Neural cell (in vitro differentiated cells): ENCODE measurements around the gene PCDH9. TPM values are rescaled to one million over a fixed set of nuclear protein-coding genes. Genes with fewer than 3 reads are reported as not detected.
A peak's percentile ranks its signal among the peaks of the same experiment; 100 is the strongest.

ENCODE experiments used
- H2AFZ ChIP-seq: fragments of 200-600, 300-800 bp; sonication (generic), shearing (Covaris generic); 2 replicates; pipeline ENCODE4 v1.6.0; 2014; ENCODE audit warnings: low read depth, mild to moderate bottlenecking, antibody characterized with exemption, low read length, moderate library complexity
- H3F3A ChIP-seq: fragments of 200-600 bp; shearing (Covaris generic); 2 replicates; pipeline ENCODE4 v1.6.1; 2016; ENCODE audit warnings: mild to moderate bottlenecking, moderate library complexity, mixed read lengths, antibody characterized with exemption, low read length; ENCODE audit not compliant: insufficient read depth, poor library complexity, severe bottlenecking
- H3K27ac ChIP-seq: fragments of 200-600, 300-800 bp; sonication (generic), shearing (Covaris generic); 2 replicates; pipeline ENCODE4 v1.5.1; 2014; ENCODE audit warnings: mild to moderate bottlenecking, low read length, moderate library complexity
- H3K27me3 ChIP-seq: fragments of 300-800, 200-600 bp; sonication (generic), shearing (Covaris generic); 2 replicates; pipeline ENCODE4 v1.6.0; 2014; ENCODE audit warnings: mild to moderate bottlenecking, low read depth, low read length, moderate library complexity; ENCODE audit not compliant: insufficient read depth
- H3K36me3 ChIP-seq: fragments of 300-800, 200-600 bp; sonication (generic), shearing (Covaris generic); 2 replicates; pipeline ENCODE4 v1.5.1; 2014; ENCODE audit warnings: mild to moderate bottlenecking, antibody characterized with exemption, low read length, moderate library complexity; ENCODE audit not compliant: insufficient read depth
- H3K4me2 ChIP-seq: fragments of 300-800, 200-600 bp; sonication (generic), shearing (Covaris generic); 2 replicates; pipeline ENCODE4 v1.6.0; 2014; ENCODE audit warnings: mild to moderate bottlenecking, low read length
- H3K4me3 ChIP-seq: fragments of 300-800, 200-600 bp; sonication (generic), shearing (Covaris generic); 2 replicates; pipeline ENCODE4 v1.5.1; 2014; ENCODE audit warnings: mild to moderate bottlenecking, low read length, moderate library complexity
- H3K79me2 ChIP-seq: fragments of 200-600 bp; shearing (Covaris generic); replicated peaks from 2 replicates; pipeline ENCODE4 v1.6.0; 2014; ENCODE audit warnings: mild to moderate bottlenecking, low read length, moderate library complexity; ENCODE audit not compliant: insufficient read depth
- H3K9ac ChIP-seq: fragments of 300-800, 200-600 bp; sonication (generic), shearing (Covaris generic); 2 replicates; pipeline ENCODE4 v1.6.1; 2016; ENCODE audit warnings: mild to moderate bottlenecking, low read length, mixed read lengths
- H3K9me2 ChIP-seq: fragments of 200-600 bp; shearing (Covaris generic); 2 replicates; pipeline ENCODE4 v1.6.1; 2016; ENCODE audit warnings: mild to moderate bottlenecking, low read length, mixed read lengths; ENCODE audit not compliant: insufficient read depth
- H3K9me3 ChIP-seq: fragments of 200-600, 300-800 bp; sonication (generic), shearing (Covaris generic); 2 replicates; pipeline ENCODE4 v1.6.1; 2016; ENCODE audit warnings: mild to moderate bottlenecking, mixed run types, low read length, moderate library complexity, mixed read lengths
- H4K20me1 ChIP-seq: fragments of 200-600 bp; shearing (Covaris generic); 2 replicates; pipeline ENCODE4 v1.6.1; 2016; ENCODE audit warnings: mild to moderate bottlenecking, mixed run types; ENCODE audit not compliant: insufficient read depth
- EP300 ChIP-seq: fragments of 450-650 bp; conservative IDR thresholded peaks from 2 replicates; pipeline ENCODE4 v1.6.1; 2014; ENCODE audit warnings: antibody characterized with exemption, mild to moderate bottlenecking, moderate library complexity; ENCODE audit not compliant: poor library complexity, severe bottlenecking
- EZH2 ChIP-seq: fragments of 200-600, 300-800 bp; shearing (Covaris generic), sonication (generic); IDR thresholded peaks from 2 replicates; pipeline ENCODE4 v1.6.1; 2014; ENCODE audit warnings: antibody characterized with exemption, low read length, borderline replicate concordance, mild to moderate bottlenecking; ENCODE audit not compliant: insufficient read depth, poor library complexity, severe bottlenecking
- MXI1 ChIP-seq: fragments of 450-650 bp; conservative IDR thresholded peaks from 2 replicates; pipeline ENCODE4 v1.6.1; 2014; ENCODE audit warnings: antibody characterized with exemption, mild to moderate bottlenecking; ENCODE audit not compliant: poor library complexity, severe bottlenecking
- POLR2AphosphoS5 ChIP-seq: IDR thresholded peaks from 2 replicates; pipeline ENCODE4 v1.6.1; 2012
- RAD21 ChIP-seq: fragments of 450-650 bp; conservative IDR thresholded peaks from 2 replicates; pipeline ENCODE4 v1.6.1; 2014; ENCODE audit warnings: antibody characterized with exemption, mild to moderate bottlenecking, moderate library complexity
- SMC3 ChIP-seq: fragments of 450-650 bp; conservative IDR thresholded peaks from 2 replicates; pipeline ENCODE4 v1.6.1; 2014; ENCODE audit warnings: antibody characterized with exemption, mild to moderate bottlenecking, moderate library complexity; ENCODE audit not compliant: poor library complexity
- TAF1 ChIP-seq: IDR thresholded peaks from 2 replicates; pipeline ENCODE4 v1.6.1; 2012; ENCODE audit warnings: low read depth
- polyA plus RNA-seq: library from polyadenylated mRNA; depleted of rRNA; stranded (reverse); fragments of >200 nt; gene quantifications from 2 replicates; pipeline ENCODE4 v1.2.3, GENCODE V29; 2014
- TF ChIP-seq, protein P1 (sequence below): fragments of 450-650 bp; IDR thresholded peaks from 2 replicates; pipeline ENCODE4 v1.5.1; 2014; ENCODE audit warnings: antibody characterized with exemption, mild to moderate bottlenecking, moderate library complexity; ENCODE audit not compliant: poor library complexity, severe bottlenecking
- TF ChIP-seq, protein P2 (sequence below): IDR thresholded peaks from 2 replicates; pipeline ENCODE4 v1.6.1; 2012; ENCODE audit warnings: borderline replicate concordance

The PCDH9 gene
- polyA plus RNA-seq, 1 donor from 2014 or later, result 4.6 TPM

DNA sequence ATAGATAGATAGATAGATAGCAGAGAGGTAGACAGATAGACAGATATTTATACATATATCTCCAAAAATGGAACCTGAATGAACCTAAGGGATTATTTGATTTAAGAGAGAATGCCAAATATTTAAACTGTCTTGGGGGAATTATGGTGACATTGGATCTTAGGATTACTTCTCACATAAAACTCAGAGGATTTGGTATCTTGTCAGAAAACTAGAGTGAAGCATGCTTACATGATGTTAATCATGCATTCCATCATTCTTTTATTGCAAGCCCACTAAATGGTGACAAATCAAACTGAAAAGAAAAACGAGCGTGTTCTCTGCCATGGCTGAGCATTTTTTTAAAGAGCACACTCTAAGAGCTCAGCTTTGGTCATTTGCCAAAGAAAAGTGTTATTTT is 165.2 kb downstream of the PCDH9 start:
- Histone ChIP-seq H4K20me1 (no peaks in the 10 kb centered on the region), H3K4me2 (no peak overlapping the region), H3K27ac (no peak overlapping the region), H3K9me2 (no peaks in the 10 kb centered on the region), H3K27me3 (no peaks in the 10 kb centered on the region), H3K9ac (no peak overlapping the region), H3K36me3 (no peaks in the 10 kb centered on the region), H3K79me2 (no peaks in the 10 kb centered on the region), H3K4me3 (no peak overlapping the region), H2AFZ (no peak overlapping the region), H3F3A (no peaks in the 10 kb centered on the region), H3K9me3 (no peaks in the 10 kb centered on the region)
- TF ChIP-seq EP300, result peak; percentile 27
- TF ChIP-seq, protein P1, sequence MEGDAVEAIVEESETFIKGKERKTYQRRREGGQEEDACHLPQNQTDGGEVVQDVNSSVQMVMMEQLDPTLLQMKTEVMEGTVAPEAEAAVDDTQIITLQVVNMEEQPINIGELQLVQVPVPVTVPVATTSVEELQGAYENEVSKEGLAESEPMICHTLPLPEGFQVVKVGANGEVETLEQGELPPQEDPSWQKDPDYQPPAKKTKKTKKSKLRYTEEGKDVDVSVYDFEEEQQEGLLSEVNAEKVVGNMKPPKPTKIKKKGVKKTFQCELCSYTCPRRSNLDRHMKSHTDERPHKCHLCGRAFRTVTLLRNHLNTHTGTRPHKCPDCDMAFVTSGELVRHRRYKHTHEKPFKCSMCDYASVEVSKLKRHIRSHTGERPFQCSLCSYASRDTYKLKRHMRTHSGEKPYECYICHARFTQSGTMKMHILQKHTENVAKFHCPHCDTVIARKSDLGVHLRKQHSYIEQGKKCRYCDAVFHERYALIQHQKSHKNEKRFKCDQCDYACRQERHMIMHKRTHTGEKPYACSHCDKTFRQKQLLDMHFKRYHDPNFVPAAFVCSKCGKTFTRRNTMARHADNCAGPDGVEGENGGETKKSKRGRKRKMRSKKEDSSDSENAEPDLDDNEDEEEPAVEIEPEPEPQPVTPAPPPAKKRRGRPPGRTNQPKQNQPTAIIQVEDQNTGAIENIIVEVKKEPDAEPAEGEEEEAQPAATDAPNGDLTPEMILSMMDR, result no peak

DNA sequence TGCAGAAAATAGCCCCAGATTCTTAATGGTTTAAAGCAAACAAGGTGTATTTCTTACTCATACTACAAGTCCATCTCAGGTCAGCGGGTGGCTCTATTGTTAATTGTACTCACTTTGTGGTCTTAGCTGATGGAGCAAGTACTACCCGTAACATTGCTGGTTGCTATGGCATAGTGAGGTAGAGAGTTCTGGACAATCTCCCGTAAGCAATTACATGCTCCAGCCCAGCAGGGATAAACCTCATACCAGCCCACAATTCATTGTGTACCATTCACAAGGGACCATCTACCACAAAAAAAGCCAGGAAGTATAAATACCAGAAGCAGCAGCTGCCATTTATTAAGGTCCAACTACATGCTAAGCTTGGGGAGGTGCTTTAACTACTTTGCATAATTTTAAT is 167.1 kb downstream of the PCDH9 start:
- H3K27ac ChIP-seq, result no peak overlapping the region
- H3K9ac ChIP-seq, result no peak overlapping the region
- no peaks in the 10 kb centered on the region for H4K20me1 ChIP-seq
- no peaks in the 10 kb centered on the region for H3K9me2 ChIP-seq
- no peak overlapping the region for H3K4me3 ChIP-seq
- no peak overlapping the region for H3K4me2 ChIP-seq
- no peak for TF ChIP-seq POLR2AphosphoS5
- TF ChIP-seq, protein P1, result no peak
- TF ChIP-seq SMC3, result no peak
- TF ChIP-seq EZH2, result no peak
- TF ChIP-seq, protein P2, sequence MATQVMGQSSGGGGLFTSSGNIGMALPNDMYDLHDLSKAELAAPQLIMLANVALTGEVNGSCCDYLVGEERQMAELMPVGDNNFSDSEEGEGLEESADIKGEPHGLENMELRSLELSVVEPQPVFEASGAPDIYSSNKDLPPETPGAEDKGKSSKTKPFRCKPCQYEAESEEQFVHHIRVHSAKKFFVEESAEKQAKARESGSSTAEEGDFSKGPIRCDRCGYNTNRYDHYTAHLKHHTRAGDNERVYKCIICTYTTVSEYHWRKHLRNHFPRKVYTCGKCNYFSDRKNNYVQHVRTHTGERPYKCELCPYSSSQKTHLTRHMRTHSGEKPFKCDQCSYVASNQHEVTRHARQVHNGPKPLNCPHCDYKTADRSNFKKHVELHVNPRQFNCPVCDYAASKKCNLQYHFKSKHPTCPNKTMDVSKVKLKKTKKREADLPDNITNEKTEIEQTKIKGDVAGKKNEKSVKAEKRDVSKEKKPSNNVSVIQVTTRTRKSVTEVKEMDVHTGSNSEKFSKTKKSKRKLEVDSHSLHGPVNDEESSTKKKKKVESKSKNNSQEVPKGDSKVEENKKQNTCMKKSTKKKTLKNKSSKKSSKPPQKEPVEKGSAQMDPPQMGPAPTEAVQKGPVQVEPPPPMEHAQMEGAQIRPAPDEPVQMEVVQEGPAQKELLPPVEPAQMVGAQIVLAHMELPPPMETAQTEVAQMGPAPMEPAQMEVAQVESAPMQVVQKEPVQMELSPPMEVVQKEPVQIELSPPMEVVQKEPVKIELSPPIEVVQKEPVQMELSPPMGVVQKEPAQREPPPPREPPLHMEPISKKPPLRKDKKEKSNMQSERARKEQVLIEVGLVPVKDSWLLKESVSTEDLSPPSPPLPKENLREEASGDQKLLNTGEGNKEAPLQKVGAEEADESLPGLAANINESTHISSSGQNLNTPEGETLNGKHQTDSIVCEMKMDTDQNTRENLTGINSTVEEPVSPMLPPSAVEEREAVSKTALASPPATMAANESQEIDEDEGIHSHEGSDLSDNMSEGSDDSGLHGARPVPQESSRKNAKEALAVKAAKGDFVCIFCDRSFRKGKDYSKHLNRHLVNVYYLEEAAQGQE, result no peak
- no peak for TF ChIP-seq RAD21
- no peak for TF ChIP-seq EP300
- TF ChIP-seq MXI1, result no peak
- TF ChIP-seq TAF1, result no peak
- H3K36me3 ChIP-seq, result no peaks in the 10 kb centered on the region
- no peaks in the 10 kb centered on the region for H3K79me2 ChIP-seq
- H3K27me3 ChIP-seq, result no peaks in the 10 kb centered on the region
- H2AFZ ChIP-seq, result no peak overlapping the region
- H3F3A ChIP-seq, result no peaks in the 10 kb centered on the region
- no peaks in the 10 kb centered on the region for H3K9me3 ChIP-seq
